GM15510 (cell line): ENCODE measurements around the gene CX3CR1.

Experiments
- POLR2A ChIP-seq: IDR thresholded peaks from 3 replicates; pipeline ENCODE4 v1.6.1; 2011; ENCODE audit warnings: borderline replicate concordance; ENCODE audit not compliant: insufficient read length; ENCODE audit errors: extremely low read depth

Gene CX3CR1

GRCh38 chr3:39261726-39262125 lies 18.1 kb downstream of the CX3CR1 start:
- TF ChIP-seq POLR2A: no peak

- TF ChIP-seq POLR2A: no peak
Measured at GRCh38 chr3:39260957-39261356, 18.9 kb downstream of the CX3CR1 start.

- TF ChIP-seq POLR2A: no peak
Measured at GRCh38 chr3:39260318-39260717, 19.5 kb downstream of the CX3CR1 start.

- no peak for TF ChIP-seq POLR2A
Measured at GRCh38 chr3:39255503-39256325, 24.1 kb downstream of the CX3CR1 start.

GRCh38 chr3:39254806-39255449 lies 24.9 kb downstream of the CX3CR1 start:
- TF ChIP-seq POLR2A: no peak

- TF ChIP-seq POLR2A: no peak
Measured at GRCh38 chr3:39251576-39251975, 28.3 kb downstream of the CX3CR1 start.

GRCh38 chr3:39250116-39250747 lies 29.6 kb downstream of the CX3CR1 start:
- TF ChIP-seq POLR2A: no peak

GRCh38 chr3:39249453-39250115 lies 30.3 kb downstream of the CX3CR1 start:
- no peak for TF ChIP-seq POLR2A

GRCh38 chr3:39241561-39241960 lies 38.3 kb downstream of the CX3CR1 start:
- no peak for TF ChIP-seq POLR2A

- no peak for TF ChIP-seq POLR2A
Measured at GRCh38 chr3:39237027-39237426, 42.8 kb downstream of the CX3CR1 start.

GRCh38 chr3:39234651-39235050 lies 45.2 kb downstream of the CX3CR1 start:
- no peak for TF ChIP-seq POLR2A

GRCh38 chr3:39232859-39233258 lies 47.0 kb downstream of the CX3CR1 start:
- no peak for TF ChIP-seq POLR2A

- no peak for TF ChIP-seq POLR2A
Measured at GRCh38 chr3:39230453-39230852, 49.4 kb downstream of the CX3CR1 start.

- no peak for TF ChIP-seq POLR2A
Measured at GRCh38 chr3:39228496-39228895, 51.3 kb downstream of the CX3CR1 start.
